OCI-LY7 (cell line): ENCODE measurements around the gene PLCB3. TPM values are rescaled to one million over a fixed set of nuclear protein-coding genes. Genes with fewer than 3 reads are reported as not detected.

Source experiments
- BruUV-seq: library from RNA; stranded (reverse); fragments of 400-500 nt; replicated peaks from 2 replicates; lab custom pipeline; 2021; lab: Mats Ljungman, UMichigan
- CTCF ChIA-PET: fragments of 300-600 bp; sonication (Branson Sonifier 250); formaldehyde crosslinking; loops from one replicate; lab custom pipeline; 2022; ENCODE audit warnings: antibody characterized with exemption; ENCODE audit not compliant: unreplicated experiment; lab: Charles Lee
- POLR2A ChIA-PET: fragments of 300-600 bp; sonication (Branson Sonifier 250); formaldehyde crosslinking; loops from one replicate; lab custom pipeline; 2022; ENCODE audit warnings: antibody characterized with exemption; lab: Charles Lee
- DNase-seq: peaks from one replicate; pipeline ENCODE4 v3.0.0-alpha.2; 2015; ENCODE audit warnings: low spot score
- H2AFZ ChIP-seq: fragments of 200-600 bp; sonication (generic), shearing (Covaris generic); 2 replicates; pipeline ENCODE4 v1.6.1; 2014; ENCODE audit warnings: mild to moderate bottlenecking, antibody characterized with exemption, low read length, moderate library complexity
- H3K27ac ChIP-seq: fragments of 200-600 bp; sonication (generic); 2 replicates; pipeline ENCODE4 v1.5.1; 2014; ENCODE audit warnings: mixed run types, low read depth, mild to moderate bottlenecking, moderate library complexity, low read length, inconsistent platforms; ENCODE audit not compliant: poor library complexity, severe bottlenecking
- H3K36me3 ChIP-seq: fragments of 200-600 bp; sonication (generic); 2 replicates; pipeline ENCODE4 v1.6.1; 2014; ENCODE audit warnings: mild to moderate bottlenecking, antibody characterized with exemption, low read length, moderate library complexity, mixed read lengths; ENCODE audit not compliant: insufficient read depth
- H3K4me1 ChIP-seq: fragments of 200-600 bp; sonication (generic); 2 replicates; pipeline ENCODE4 v1.5.1; 2014; ENCODE audit warnings: mild to moderate bottlenecking, low read length; ENCODE audit not compliant: insufficient read depth, poor library complexity, severe bottlenecking
- H3K4me2 ChIP-seq: fragments of 200-600 bp; sonication (generic); 2 replicates; pipeline ENCODE4 v1.6.1; 2014; ENCODE audit warnings: mild to moderate bottlenecking, low read length
- H3K4me3 ChIP-seq: fragments of 200-600 bp; sonication (generic); 2 replicates; pipeline ENCODE4 v1.5.1; 2014; ENCODE audit warnings: mild to moderate bottlenecking, low read depth, low read length; ENCODE audit not compliant: poor library complexity, severe bottlenecking
- H3K79me2 ChIP-seq: fragments of 200-600 bp; sonication (generic); 2 replicates; pipeline ENCODE4 v1.6.1; 2016; ENCODE audit warnings: low read depth, mild to moderate bottlenecking, low read length, moderate library complexity, mixed read lengths; ENCODE audit not compliant: insufficient read depth
- H3K9me2 ChIP-seq: fragments of 200-600 bp; sonication (generic); 2 replicates; pipeline ENCODE4 v1.6.1; 2016; ENCODE audit warnings: mild to moderate bottlenecking, low read length, mixed read lengths; ENCODE audit not compliant: insufficient read depth
- H3K9me3 ChIP-seq: fragments of 200-600 bp; sonication (generic); 2 replicates; pipeline ENCODE4 v1.6.1; 2014; ENCODE audit warnings: mild to moderate bottlenecking, mixed run types, low read length, mixed read lengths
- H4K20me1 ChIP-seq: fragments of 200-600 bp; sonication (generic); 2 replicates; pipeline ENCODE4 v1.6.1; 2014; ENCODE audit warnings: mild to moderate bottlenecking, antibody characterized with exemption, low read length, moderate library complexity, mixed read lengths; ENCODE audit not compliant: insufficient read depth
- EZH2phosphoT487 ChIP-seq: fragments of 200-600 bp; sonication (generic); IDR thresholded peaks from 2 replicates; pipeline ENCODE4 v1.6.1; 2018; ENCODE audit warnings: low read depth, borderline replicate concordance, mild to moderate bottlenecking, mixed run types, antibody characterized with exemption, low read length, moderate library complexity, mixed read lengths
- intact Hi-C: fragments of 100-400 bp; cut with micrococcal nuclease; formaldehyde crosslinking; loops from one replicate; pipeline ENCODE4 v1.10.0; 2022; ENCODE audit not compliant: unreplicated experiment
- total RNA-seq, 2 experiments: library from RNA; depleted of rRNA in 1 of 2; stranded (reverse); fragments of >200 nt in 1 of 2; shearing (Covaris generic) in 1 of 2; gene quantifications; 2 replicates each; pipeline ENCODE4 v1.2.3, GENCODE V29; 2014 to 2022
- TF ChIP-seq, protein P1 (sequence below): fragments of 200-600 bp; sonication (generic); conservative IDR thresholded peaks from 2 replicates; pipeline ENCODE4 v1.5.1; 2014; ENCODE audit warnings: mild to moderate bottlenecking, antibody characterized with exemption, low read length, moderate library complexity, mixed read lengths

Gene PLCB3
- total RNA-seq, 2 experiments from 2014 or later = 7.6 to 10.3 TPM

DNA sequence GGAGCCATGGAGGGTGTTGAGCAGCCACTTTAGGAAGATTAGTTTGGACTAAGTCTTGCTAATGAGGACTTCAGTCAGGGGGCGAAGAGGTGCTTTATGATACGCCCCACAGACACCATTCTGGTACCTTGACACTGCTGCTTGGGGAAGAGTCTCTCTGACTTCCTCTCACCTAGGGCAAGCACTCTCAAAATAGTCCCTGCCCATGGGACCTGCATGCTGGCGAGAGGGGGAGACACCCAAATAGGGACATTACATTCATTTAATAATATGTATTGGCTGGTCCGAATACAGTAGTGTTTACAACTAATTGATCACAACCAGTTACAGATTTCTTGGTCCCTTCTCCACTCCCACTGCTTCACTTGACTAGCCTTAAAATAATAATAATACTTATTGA, 44.4 kb downstream of the PLCB3 start:
- peaks cover 7% of the 10 kb centered on the region for H3K4me1 ChIP-seq
- no peak overlapping the region for H3K27ac ChIP-seq
- H3K9me3 ChIP-seq = no peaks in the 10 kb centered on the region
- no peaks in the 10 kb centered on the region for H3K36me3 ChIP-seq
- TF ChIP-seq, protein P1, sequence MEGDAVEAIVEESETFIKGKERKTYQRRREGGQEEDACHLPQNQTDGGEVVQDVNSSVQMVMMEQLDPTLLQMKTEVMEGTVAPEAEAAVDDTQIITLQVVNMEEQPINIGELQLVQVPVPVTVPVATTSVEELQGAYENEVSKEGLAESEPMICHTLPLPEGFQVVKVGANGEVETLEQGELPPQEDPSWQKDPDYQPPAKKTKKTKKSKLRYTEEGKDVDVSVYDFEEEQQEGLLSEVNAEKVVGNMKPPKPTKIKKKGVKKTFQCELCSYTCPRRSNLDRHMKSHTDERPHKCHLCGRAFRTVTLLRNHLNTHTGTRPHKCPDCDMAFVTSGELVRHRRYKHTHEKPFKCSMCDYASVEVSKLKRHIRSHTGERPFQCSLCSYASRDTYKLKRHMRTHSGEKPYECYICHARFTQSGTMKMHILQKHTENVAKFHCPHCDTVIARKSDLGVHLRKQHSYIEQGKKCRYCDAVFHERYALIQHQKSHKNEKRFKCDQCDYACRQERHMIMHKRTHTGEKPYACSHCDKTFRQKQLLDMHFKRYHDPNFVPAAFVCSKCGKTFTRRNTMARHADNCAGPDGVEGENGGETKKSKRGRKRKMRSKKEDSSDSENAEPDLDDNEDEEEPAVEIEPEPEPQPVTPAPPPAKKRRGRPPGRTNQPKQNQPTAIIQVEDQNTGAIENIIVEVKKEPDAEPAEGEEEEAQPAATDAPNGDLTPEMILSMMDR = no peak
- TF ChIP-seq EZH2phosphoT487 = no peak
- ChIA-PET POLR2A (no interaction called here), CTCF (no interaction called here)
- no peaks in the 10 kb centered on the region for H3K9me2 ChIP-seq
- no TSS peak for BruUV-seq
- H3K79me2 ChIP-seq = no peaks in the 10 kb centered on the region
- DNase-seq = no peak
- no peaks in the 10 kb centered on the region for H4K20me1 ChIP-seq
- intact Hi-C loops = no loop called here
- no peak overlapping the region for H3K4me2 ChIP-seq
- H3K4me3 ChIP-seq = no peak overlapping the region
- no peak overlapping the region for H2AFZ ChIP-seq

DNA sequence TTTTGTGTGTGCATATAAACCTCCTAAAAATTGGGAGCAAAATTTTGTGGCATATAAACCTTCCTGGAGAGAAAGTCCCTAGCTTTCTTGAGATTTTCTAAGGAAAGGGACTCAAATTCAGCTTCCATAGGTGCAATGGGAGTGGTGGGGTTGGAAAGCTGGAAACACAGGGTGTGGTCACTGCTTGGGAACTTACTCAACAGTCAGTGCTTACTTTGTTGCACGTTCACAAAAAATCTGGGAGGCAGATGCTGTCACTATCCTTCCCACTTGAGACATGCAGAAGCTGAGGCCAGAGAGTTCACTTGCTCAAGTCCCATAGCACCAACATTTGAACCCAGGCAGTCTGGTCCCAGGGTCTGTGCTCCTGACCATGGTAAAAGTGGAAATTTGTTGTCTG, 44.9 kb downstream of the PLCB3 start:
- Histone ChIP-seq H3K27ac (no peak overlapping the region), H3K4me1 (peaks cover 9% of the 10 kb centered on the region), H4K20me1 (no peaks in the 10 kb centered on the region), H3K9me3 (no peaks in the 10 kb centered on the region), H3K9me2 (no peaks in the 10 kb centered on the region), H3K4me2 (no peak overlapping the region), H2AFZ (no peak overlapping the region), H3K4me3 (no peak overlapping the region), H3K36me3 (no peaks in the 10 kb centered on the region), H3K79me2 (no peaks in the 10 kb centered on the region)
- ChIA-PET CTCF (no interaction called here), POLR2A (no interaction called here)
- no peak for TF ChIP-seq EZH2phosphoT487
- TF ChIP-seq, protein P1 = no peak
- DNase-seq = no peak
- BruUV-seq = no TSS peak
- intact Hi-C loops = no loop called here

DNA sequence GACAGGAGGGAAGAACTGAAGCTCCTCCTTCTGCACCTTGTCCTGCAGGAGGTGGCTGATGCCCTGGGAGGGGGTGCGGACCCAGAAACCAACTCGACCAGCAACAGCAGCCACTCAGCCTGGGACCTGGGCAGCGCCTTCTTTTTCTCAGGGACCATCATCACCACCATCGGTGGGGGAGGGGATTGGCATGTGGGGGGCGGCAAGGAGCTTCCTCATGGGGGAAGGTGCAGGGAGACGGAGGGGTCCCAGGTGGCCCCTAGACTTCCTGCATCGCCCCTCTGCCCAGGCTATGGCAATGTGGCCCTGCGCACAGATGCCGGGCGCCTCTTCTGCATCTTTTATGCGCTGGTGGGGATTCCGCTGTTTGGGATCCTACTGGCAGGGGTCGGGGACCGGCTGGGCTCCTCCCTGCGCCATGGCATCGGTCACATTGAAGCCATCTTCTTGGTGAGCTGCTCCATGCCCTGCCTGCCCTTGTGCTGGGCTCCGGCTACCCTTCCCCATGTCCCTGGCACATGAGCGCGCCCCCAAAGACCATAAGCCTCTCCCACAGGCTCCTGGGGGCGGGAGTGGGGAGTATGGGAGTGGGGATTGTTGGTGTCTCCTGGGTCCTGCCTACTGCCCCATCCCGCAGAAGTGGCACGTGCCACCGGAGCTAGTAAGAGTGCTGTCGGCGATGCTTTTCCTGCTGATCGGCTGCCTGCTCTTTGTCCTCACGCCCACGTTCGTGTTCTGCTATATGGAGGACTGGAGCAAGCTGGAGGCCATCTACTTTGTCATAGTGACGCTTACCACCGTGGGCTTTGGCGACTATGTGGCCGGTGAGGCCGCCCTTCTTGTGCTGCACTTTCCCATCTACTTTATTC, 45.7 kb downstream of the PLCB3 start:
- Histone ChIP-seq H3K9me3 (no peaks in the 10 kb centered on the region), H2AFZ (no peak overlapping the region), H3K4me2 (no peak overlapping the region), H3K4me3 (no peak overlapping the region), H3K9me2 (no peaks in the 10 kb centered on the region), H3K79me2 (no peaks in the 10 kb centered on the region), H3K36me3 (no peaks in the 10 kb centered on the region), H3K27ac (no peak overlapping the region), H3K4me1 (peaks cover 9% of the 10 kb centered on the region), H4K20me1 (no peaks in the 10 kb centered on the region)
- TF ChIP-seq, protein P1 = no peak
- no peak for TF ChIP-seq EZH2phosphoT487
- BruUV-seq = no TSS peak
- intact Hi-C loops = no loop called here
- ChIA-PET CTCF (no interaction called here), POLR2A (no interaction called here)
- no peak for DNase-seq
